ENCODE results near the gene PALD1.
A peak's percentile ranks its signal among the peaks of the same experiment; 100 is the strongest.

The PALD1 gene

GRCh38 chr10:70538195-70538520, 59.6 kb downstream of the PALD1 start:
- no peak for DNase-seq

GRCh38 chr10:70538731-70539338, 60.3 kb downstream of the PALD1 start:
- no peak for DNase-seq

GRCh38 chr10:70539471-70539870, 60.9 kb downstream of the PALD1 start:
- no peak for DNase-seq

GRCh38 chr10:70540089-70540788, 61.7 kb downstream of the PALD1 start:
- no peak for DNase-seq

GRCh38 chr10:70540789-70541360, 62.3 kb downstream of the PALD1 start:
- no peak for DNase-seq

- DNase-seq, result no peak
These were observed 63.4 kb downstream of the PALD1 start for GRCh38 chr10:70541736-70542564.

GRCh38 chr10:70542565-70542938, 64.0 kb downstream of the PALD1 start:
- DNase-seq, result no peak

- no peak for DNase-seq
These were observed 65.3 kb downstream of the PALD1 start for GRCh38 chr10:70543911-70544310.

GRCh38 chr10:70544431-70545340, 66.1 kb downstream of the PALD1 start:
- DNase-seq, result no peak

GRCh38 chr10:70546584-70546983, 68.0 kb downstream of the PALD1 start:
- DNase-seq, result no peak

- DNase-seq, result no peak
These were observed 70.9 kb downstream of the PALD1 start for GRCh38 chr10:70549351-70549961.

GRCh38 chr10:70549962-70550458, 71.4 kb downstream of the PALD1 start:
- DNase-seq, result peak; percentile 12

- no peak for DNase-seq
These were observed 71.9 kb downstream of the PALD1 start for GRCh38 chr10:70550459-70550858.

GRCh38 chr10:70551466-70551865, 72.9 kb downstream of the PALD1 start:
- DNase-seq, result no peak

- DNase-seq, result no peak
These were observed 73.4 kb downstream of the PALD1 start for GRCh38 chr10:70551971-70552422.

- DNase-seq, result no peak
These were observed 74.0 kb downstream of the PALD1 start for GRCh38 chr10:70552586-70552985.

GRCh38 chr10:70555371-70555770, 76.8 kb downstream of the PALD1 start:
- no peak for DNase-seq

GRCh38 chr10:70557086-70557845, 78.7 kb downstream of the PALD1 start:
- no peak for DNase-seq

GRCh38 chr10:70557876-70558275, 79.3 kb downstream of the PALD1 start:
- DNase-seq, result no peak

- DNase-seq, result no peak
These were observed 79.7 kb downstream of the PALD1 start for GRCh38 chr10:70558295-70558694.

All from DMS153 (cell line).